Endothelial cell of umbilical vein (primary cell): Measurements from ENCODE around the gene ZBTB40. TPM values are rescaled to one million over a fixed set of nuclear protein-coding genes. Genes with fewer than 3 reads are reported as not detected.

ENCODE experiments used
- BruUV-seq: library from RNA; stranded (reverse); fragments of 400-500 nt; replicated peaks from 2 replicates; lab custom pipeline; 2021; lab: Mats Ljungman, UMichigan
- CTCF ChIA-PET: fragments of 300-600, 350-600 bp; sonication (Branson Sonifier 250); formaldehyde crosslinking; loops from one replicate; lab custom pipeline; 2021; ENCODE audit warnings: antibody characterized with exemption, inconsistent platforms; lab: Charles Lee
- POLR2A ChIA-PET: fragments of 300-600, 350-600 bp; sonication (Branson Sonifier 250); formaldehyde crosslinking; loops from one replicate; lab custom pipeline; 2021; ENCODE audit warnings: antibody characterized with exemption, inconsistent platforms; lab: Charles Lee
- DNase-seq: peaks from one replicate; pipeline ENCODE4 v3.0.0-alpha.2; 2011; ENCODE audit warnings: low read depth, low spot score
- FAIRE-seq: peaks from 2 replicates; lab custom pipeline; 2011; peaks lifted over from hg19 to GRCh38; lab: Jason Lieb, UNC
- H2AFZ ChIP-seq: 2 replicates; pipeline ENCODE4 v1.6.0; 2012; ENCODE audit warnings: low read depth, low read length, control low read depth, inconsistent platforms
- H3K27ac ChIP-seq: 2 replicates; pipeline ENCODE4 v1.5.1; 2011; ENCODE audit warnings: low read depth, mild to moderate bottlenecking, control low read depth, low read length, moderate library complexity; ENCODE audit not compliant: insufficient read depth
- H3K27me3 ChIP-seq, 2 experiments: 2 replicates each; pipeline versions ENCODE4 v1.6.0 to v1.6.1; 2011; ENCODE audit warnings: low read length in 2 of 2, mixed read lengths in 1 of 2; ENCODE audit not compliant: control insufficient read depth in 2 of 2, insufficient read depth in 2 of 2
- H3K36me3 ChIP-seq, 2 experiments: 2 replicates in 1 of 2; 3 replicates in 1 of 2; pipeline ENCODE4 v1.5.1; 2011; ENCODE audit warnings: low read length in 2 of 2, mild to moderate bottlenecking in 1 of 2, moderate library complexity in 1 of 2; ENCODE audit not compliant: control insufficient read depth in 2 of 2, insufficient read depth in 2 of 2; ENCODE audit errors: extremely low read depth in 1 of 2
- H3K4me1 ChIP-seq: 3 replicates; pipeline ENCODE4 v1.5.1; 2011; ENCODE audit warnings: mild to moderate bottlenecking, low read length; ENCODE audit not compliant: control insufficient read depth, insufficient read depth; ENCODE audit errors: extremely low read depth
- H3K4me2 ChIP-seq: 2 replicates; pipeline ENCODE4 v1.6.1; 2011; ENCODE audit warnings: low read length, control low read depth, mixed read lengths; ENCODE audit not compliant: insufficient read depth
- H3K4me3 ChIP-seq, 3 experiments: fragments of 200-600 bp in 1 of 3; sonication (generic), shearing (Covaris generic) in 1 of 3; replicated peaks in 1 of 3; 2 replicates each; pipeline ENCODE4 v1.5.1; 2011 to 2016; ENCODE audit warnings: control low read depth in 3 of 3, low read length in 3 of 3, mild to moderate bottlenecking in 2 of 3, inconsistent platforms in 1 of 3, low read depth in 1 of 3, moderate library complexity in 1 of 3; ENCODE audit not compliant: insufficient read depth in 1 of 3
- H3K79me2 ChIP-seq: 2 replicates; pipeline ENCODE4 v1.6.0; 2012; ENCODE audit warnings: low read length, inconsistent platforms; ENCODE audit not compliant: control insufficient read depth, insufficient read depth
- H3K9ac ChIP-seq: replicated peaks from 2 replicates; pipeline ENCODE3; 2011; ENCODE audit warnings: low read length, control low read depth; ENCODE audit not compliant: insufficient read depth; ENCODE audit errors: extremely low read depth
- H3K9me1 ChIP-seq: replicated peaks from 3 replicates; pipeline ENCODE4 v1.6.0; 2011; ENCODE audit warnings: mild to moderate bottlenecking, low read length; ENCODE audit not compliant: control insufficient read depth, insufficient read depth; ENCODE audit errors: extremely low read depth
- H3K9me3 ChIP-seq: replicated peaks from 2 replicates; pipeline ENCODE4 v1.5.1; 2012; ENCODE audit warnings: low read length, inconsistent platforms; ENCODE audit not compliant: control insufficient read depth, insufficient read depth
- H4K20me1 ChIP-seq: replicated peaks from 2 replicates; pipeline ENCODE3; 2011; ENCODE audit warnings: mild to moderate bottlenecking, low read length; ENCODE audit not compliant: control insufficient read depth, insufficient read depth; ENCODE audit errors: extremely low read depth
- EZH2 ChIP-seq: IDR thresholded peaks from 2 replicates; pipeline ENCODE4 v1.6.1; 2012; ENCODE audit warnings: borderline replicate concordance, low read depth, mild to moderate bottlenecking, moderate library complexity, low read length, inconsistent platforms; ENCODE audit not compliant: severe bottlenecking
- MYC ChIP-seq: IDR thresholded peaks from one replicate; pipeline ENCODE4 v1.6.1; 2011; ENCODE audit warnings: mild to moderate bottlenecking, low read depth, low read length
- dilution Hi-C: fragments of 300-500 bp; cut with MboI; formaldehyde crosslinking; loops from one replicate; pipeline ENCODE4 v1.15.0; 2019; ENCODE audit warnings: low sequenced_read_pairs; ENCODE audit not compliant: extremely low pct_ligation_motif_present
- intact Hi-C: fragments of 100-400 bp; cut with micrococcal nuclease; formaldehyde crosslinking; loops from one replicate; pipeline ENCODE4 v1.10.0; 2022
- polyA plus RNA-seq, 4 experiments: library from polyadenylated mRNA; depleted of rRNA in 3 of 4; stranded (reverse) in 3 of 4; unstranded in 1 of 4; fragments of >200 nt; gene quantifications; 2 replicates each; pipeline versions ENCODE4 v1.2.1 to v1.2.3, GENCODE V29; 2011 to 2012; ENCODE audit warnings: missing spikeins in 1 of 4
- total RNA-seq: library from RNA; stranded (reverse); gene quantifications from 2 replicates; pipeline ENCODE4 v1.2.3, GENCODE V29; 2021

The ZBTB40 gene
- total and polyA plus RNA-seq, 2 donors (not counting 3 experiments of a cell fraction or from before 2014, with no cell fraction given) = 12.3 to 21.3 TPM

- no peak for TF ChIP-seq EZH2
- intact Hi-C loops = no loop called here
- POLR2A ChIA-PET = interaction anchor here (0.6 kb wide), 1 partner anchor 23 kb away, joined by 3 read pairs; no protein-coding TSS in a partner anchor
- Histone ChIP-seq H3K9me3 (no peaks in the 10 kb centered on the region), H3K36me3 (no peaks in the 10 kb centered on the region), H3K4me1 (no peaks in the 10 kb centered on the region), H2AFZ (no peak overlapping the region), H3K4me3 (no peak overlapping the region), H3K9me1 (no peaks in the 10 kb centered on the region), H3K9ac (no peak overlapping the region), H3K4me2 (no peak overlapping the region), H3K79me2 (peaks cover 4% of the 10 kb centered on the region), H3K27me3 (no peaks in the 10 kb centered on the region), H3K27ac (no peak overlapping the region), H4K20me1 (peaks cover 5% of the 10 kb centered on the region)
- no TSS peak for BruUV-seq
- dilution Hi-C loops = no loop called here
- CTCF ChIA-PET = interaction anchor here (0.7 to 2.0 kb wide), 5 partner anchors 13 to 26 kb away, joined by 3 to 6 read pairs (median 3); no protein-coding TSS in a partner anchor
- no peak for DNase-seq
- no peak for FAIRE-seq
Observed at GRCh38 chr1:22473952-22474351, 22.3 kb downstream of the ZBTB40 start.

GRCh38 chr1:22476566-22476965 lies 24.9 kb downstream of the ZBTB40 start:
- Histone ChIP-seq H3K79me2 (peaks cover 4% of the 10 kb centered on the region), H2AFZ (no peak overlapping the region), H3K36me3 (no peaks in the 10 kb centered on the region), H3K27ac (no peak overlapping the region), H3K27me3 (no peaks in the 10 kb centered on the region), H3K4me2 (no peak overlapping the region), H3K9ac (no peak overlapping the region), H4K20me1 (peaks cover 5% of the 10 kb centered on the region), H3K9me3 (no peaks in the 10 kb centered on the region), H3K4me3 (no peak overlapping the region), H3K4me1 (no peaks in the 10 kb centered on the region), H3K9me1 (no peaks in the 10 kb centered on the region)
- no peak for TF ChIP-seq MYC
- TF ChIP-seq EZH2 = no peak
- intact Hi-C loops (no loop called here), dilution Hi-C loops (no loop called here)
- DNase-seq (no peak), FAIRE-seq (no peak)
- BruUV-seq = no TSS peak
- POLR2A ChIA-PET = no interaction called here
- CTCF ChIA-PET = no interaction called here
